Dermis microvascular lymphatic vessel endothelial cell (primary cell): ENCODE data around the gene CPNE9. TPM values are rescaled to one million over a fixed set of nuclear protein-coding genes. Genes with fewer than 3 reads are reported as not detected.

Experiments
- DNase-seq, 2 donors: peaks; one replicate each; pipeline versions ENCODE4 v3.0.0 to v3.0.0-alpha.2; 2010; ENCODE audit warnings: low read depth in 2 of 2
- total RNA-seq: library from RNA; depleted of rRNA; stranded (reverse); fragments of >200 nt; gene quantifications from 2 replicates; pipeline ENCODE4 v1.2.1, GENCODE V29; 2014

Gene CPNE9
- total RNA-seq, 1 donor from 2014 or later: not detected

- DNase-seq: peak; percentile 68 to 89
These were observed 12.3 kb downstream of the CPNE9 start for GRCh38 chr3:9715764-9716437.

- DNase-seq: no peak
These were observed 13.3 kb downstream of the CPNE9 start for GRCh38 chr3:9716801-9717555.

- DNase-seq: no peak
These were observed 13.9 kb downstream of the CPNE9 start for GRCh38 chr3:9717563-9717962.

GRCh38 chr3:9718118-9718517 is 14.5 kb downstream of the CPNE9 start:
- no peak for DNase-seq

- no peak for DNase-seq
These were observed 17.5 kb downstream of the CPNE9 start for GRCh38 chr3:9721015-9721699.

GRCh38 chr3:9721700-9722060 is 18.0 kb downstream of the CPNE9 start:
- no peak for DNase-seq

- no peak for DNase-seq
These were observed 22.3 kb downstream of the CPNE9 start for GRCh38 chr3:9725775-9726515.

GRCh38 chr3:9727041-9727595 is 23.5 kb downstream of the CPNE9 start:
- DNase-seq: no peak

GRCh38 chr3:9727743-9728142 is 24.1 kb downstream of the CPNE9 start:
- DNase-seq: no peak

- DNase-seq: no peak
These were observed 25.8 kb downstream of the CPNE9 start for GRCh38 chr3:9729419-9729818.

- no peak for DNase-seq
These were observed 27.1 kb downstream of the CPNE9 start for GRCh38 chr3:9730657-9731205.

- DNase-seq: peak; percentile 96 to 99
These were observed 27.8 kb downstream of the CPNE9 start, which contains the start of gene BRPF1 for GRCh38 chr3:9731206-9732079. Gene BRPF1, plus strand, starts transcription at chr3:9731735. Its CDS starts 2,406 bp downstream, at chr3:9734141.

GRCh38 chr3:9732080-9732739 is 28.6 kb downstream of the CPNE9 start:
- peak in 1 of 2 donors; percentile 34 for DNase-seq

- DNase-seq: peak in 1 of 2 donors; percentile 20
These were observed 29.1 kb downstream of the CPNE9 start for GRCh38 chr3:9732740-9733115.

GRCh38 chr3:9736831-9737230 is 33.2 kb downstream of the CPNE9 start:
- DNase-seq: no peak

- no peak for DNase-seq
These were observed 35.5 kb downstream of the CPNE9 start for GRCh38 chr3:9739181-9739580.

- no peak for DNase-seq
These were observed 38.9 kb downstream of the CPNE9 start for GRCh38 chr3:9742560-9742959.

GRCh38 chr3:9743548-9743947 is 39.9 kb downstream of the CPNE9 start:
- DNase-seq: no peak

GRCh38 chr3:9744162-9744561 is 40.5 kb downstream of the CPNE9 start:
- no peak for DNase-seq

- no peak for DNase-seq
These were observed 41.9 kb downstream of the CPNE9 start for GRCh38 chr3:9745521-9745920.
